B cell (primary cell): Measurements from ENCODE around the gene SBK1. TPM values are rescaled to one million over a fixed set of nuclear protein-coding genes. Genes with fewer than 3 reads are reported as not detected.

Experiments
- ATAC-seq: fragments of 200-7000 bp; cut with Tn5 transposase; one replicate; pipeline ENCODE4 v1.10.0; 2021; ENCODE audit warnings: low read depth, mild to moderate bottlenecking, moderate number of reproducible peaks, moderate library complexity
- CTCF ChIA-PET: fragments of 350-600 bp; sonication (Branson Sonifier 250); formaldehyde crosslinking; loops from one replicate; lab custom pipeline; 2021; ENCODE audit warnings: antibody characterized with exemption, inconsistent platforms; lab: Charles Lee
- POLR2A ChIA-PET: fragments of 350-600 bp; sonication (Branson Sonifier 250); formaldehyde crosslinking; loops from one replicate; lab custom pipeline; 2021; ENCODE audit warnings: antibody characterized with exemption; lab: Charles Lee
- DNase-seq: peaks from one replicate; pipeline ENCODE4 v3.0.0; 2013
- H2AFZ ChIP-seq: 2 replicates; pipeline ENCODE4 v1.6.1; 2012; ENCODE audit warnings: mild to moderate bottlenecking, low read depth, low read length; ENCODE audit not compliant: insufficient read depth, poor library complexity, severe bottlenecking
- H3K27ac ChIP-seq, 2 donors: 1 replicate in 1 of 2; 2 replicates in 1 of 2; pipeline ENCODE4 v1.5.1; 2012 to 2013; ENCODE audit warnings: low read length in 2 of 2, mild to moderate bottlenecking in 2 of 2, moderate library complexity in 1 of 2
- H3K27me3 ChIP-seq, 4 experiments: fragments of 200-600 bp in 1 of 4; sonication (generic) in 1 of 4; replicated peaks in 1 of 4; 1 replicate in 2 of 4; 2 replicates in 2 of 4; pipeline versions ENCODE4 v1.6.1 to v1.7.0; 2013 to 2016; ENCODE audit warnings: low read length in 3 of 4, mild to moderate bottlenecking in 2 of 4, mixed read lengths in 1 of 4, moderate library complexity in 1 of 4; ENCODE audit not compliant: insufficient read depth in 4 of 4, control insufficient read depth in 3 of 4; ENCODE audit errors: control extremely low read depth in 1 of 4
- H3K36me3 ChIP-seq, 2 experiments: replicated peaks in 1 of 2; 1 replicate in 1 of 2; 2 replicates in 1 of 2; pipeline versions ENCODE4 v1.6.1 to v1.7.1; 2013; ENCODE audit warnings: low read length in 1 of 2; ENCODE audit not compliant: insufficient read depth in 2 of 2, control insufficient read depth in 1 of 2; ENCODE audit errors: control extremely low read depth in 1 of 2, extremely low read depth in 1 of 2
- H3K4me1 ChIP-seq, 2 donors: fragments of 200-600 bp in 1 of 2; sonication (generic) in 1 of 2; 1 replicate in 1 of 2; 2 replicates in 1 of 2; pipeline versions ENCODE4 v1.5.1 to v1.6.1; 2013 to 2017; ENCODE audit warnings: low read length in 2 of 2; ENCODE audit not compliant: control insufficient read depth in 2 of 2, insufficient read depth in 2 of 2
- H3K4me2 ChIP-seq: replicated peaks from 2 replicates; pipeline ENCODE3; 2012; ENCODE audit warnings: mild to moderate bottlenecking, low read depth, low read length; ENCODE audit not compliant: poor library complexity, severe bottlenecking
- H3K4me3 ChIP-seq, 5 experiments: fragments of 200-600 bp in 1 of 5; sonication (generic) in 1 of 5; 1 replicate in 3 of 5; 2 replicates in 2 of 5; pipeline versions ENCODE4 v1.5.1 to v1.7.0; 2011 to 2016; ENCODE audit warnings: low read length in 4 of 5, mild to moderate bottlenecking in 4 of 5, low read depth in 2 of 5, control low read depth in 1 of 5, moderate library complexity in 1 of 5; ENCODE audit not compliant: insufficient read depth in 1 of 5; ENCODE audit errors: control extremely low read depth in 1 of 5, extremely low read depth in 1 of 5
- H3K79me2 ChIP-seq: fragments of 200-600 bp; sonication (generic); one replicate; pipeline ENCODE4 v1.6.0; 2016; ENCODE audit warnings: low read length; ENCODE audit not compliant: control insufficient read depth, insufficient read depth
- H3K9ac ChIP-seq: fragments of 200-600 bp; sonication (generic); 2 replicates; pipeline ENCODE4 v1.6.1; 2017; ENCODE audit warnings: mild to moderate bottlenecking, low read length, moderate library complexity
- H3K9me3 ChIP-seq, 3 donors: one replicate each; pipeline versions ENCODE4 v1.6.1 to v1.7.1; 2013; ENCODE audit warnings: low read length in 2 of 3; ENCODE audit not compliant: control insufficient read depth in 2 of 3, insufficient read depth in 1 of 3; ENCODE audit errors: control extremely low read depth in 1 of 3
- H4K20me1 ChIP-seq: 2 replicates; pipeline ENCODE4 v1.6.0; 2012; ENCODE audit warnings: mild to moderate bottlenecking, low read length; ENCODE audit not compliant: insufficient read depth, control insufficient read depth, poor library complexity, severe bottlenecking
- H3K27ac Mint-ChIP-seq: one replicate; pipeline ENCODE4 v1.8.0; 2021; ENCODE audit warnings: mixed read lengths
- H3K27me3 Mint-ChIP-seq: one replicate; pipeline ENCODE4 v1.8.0; 2021; ENCODE audit warnings: mixed read lengths
- H3K4me1 Mint-ChIP-seq: one replicate; pipeline ENCODE4 v1.8.0; 2021; ENCODE audit warnings: mixed read lengths
- H3K4me3 Mint-ChIP-seq: one replicate; pipeline ENCODE4 v1.8.0; 2021; ENCODE audit warnings: mixed read lengths
- H3K9me3 Mint-ChIP-seq: one replicate; pipeline ENCODE4 v1.8.0; 2022; ENCODE audit warnings: mixed read lengths; ENCODE audit not compliant: insufficient read depth
- EZH2 ChIP-seq: IDR thresholded peaks from 2 replicates; pipeline ENCODE4 v1.6.1; 2012; ENCODE audit warnings: borderline replicate concordance, low read depth, mild to moderate bottlenecking, moderate library complexity, low read length; ENCODE audit not compliant: insufficient read depth, poor library complexity, severe bottlenecking
- WGBS: methylation state at CpG from one replicate; pipeline ENCODE4 v1.1.5; 2013; ENCODE audit warnings: missing lambda C conversion rate; ENCODE audit not compliant: insufficient coverage; 5-methylcytosine and 5-hydroxymethylcytosine counted together
- intact Hi-C: fragments of 100-400 bp; cut with micrococcal nuclease; formaldehyde crosslinking; loops from one replicate; pipeline ENCODE4 v1.10.0; 2022
- polyA plus RNA-seq: library from polyadenylated mRNA; depleted of rRNA; stranded (reverse); fragments of >200 nt; gene quantifications from 2 replicates; pipeline ENCODE4 v1.2.3, GENCODE V29; 2012
- total RNA-seq, 2 donors: library from RNA; stranded (reverse); fragments of 120-200 nt in 1 of 2; gene quantifications; 1 replicate in 1 of 2; 2 replicates in 1 of 2; pipeline versions ENCODE4 v1.2.3 to v1.2.4, GENCODE V29; 2013 to 2022
- TF ChIP-seq, protein P1 (sequence below): fragments of 200-600 bp; IDR thresholded peaks from one replicate; pipeline ENCODE4 v1.8.0; 2022; ENCODE audit warnings: antibody characterized with exemption, mild to moderate bottlenecking

Gene SBK1
- total and polyA plus RNA-seq, 2 donors (not counting 1 experiment from before 2014, with no cell fraction given): 0.22 to 1.3 TPM

DNA sequence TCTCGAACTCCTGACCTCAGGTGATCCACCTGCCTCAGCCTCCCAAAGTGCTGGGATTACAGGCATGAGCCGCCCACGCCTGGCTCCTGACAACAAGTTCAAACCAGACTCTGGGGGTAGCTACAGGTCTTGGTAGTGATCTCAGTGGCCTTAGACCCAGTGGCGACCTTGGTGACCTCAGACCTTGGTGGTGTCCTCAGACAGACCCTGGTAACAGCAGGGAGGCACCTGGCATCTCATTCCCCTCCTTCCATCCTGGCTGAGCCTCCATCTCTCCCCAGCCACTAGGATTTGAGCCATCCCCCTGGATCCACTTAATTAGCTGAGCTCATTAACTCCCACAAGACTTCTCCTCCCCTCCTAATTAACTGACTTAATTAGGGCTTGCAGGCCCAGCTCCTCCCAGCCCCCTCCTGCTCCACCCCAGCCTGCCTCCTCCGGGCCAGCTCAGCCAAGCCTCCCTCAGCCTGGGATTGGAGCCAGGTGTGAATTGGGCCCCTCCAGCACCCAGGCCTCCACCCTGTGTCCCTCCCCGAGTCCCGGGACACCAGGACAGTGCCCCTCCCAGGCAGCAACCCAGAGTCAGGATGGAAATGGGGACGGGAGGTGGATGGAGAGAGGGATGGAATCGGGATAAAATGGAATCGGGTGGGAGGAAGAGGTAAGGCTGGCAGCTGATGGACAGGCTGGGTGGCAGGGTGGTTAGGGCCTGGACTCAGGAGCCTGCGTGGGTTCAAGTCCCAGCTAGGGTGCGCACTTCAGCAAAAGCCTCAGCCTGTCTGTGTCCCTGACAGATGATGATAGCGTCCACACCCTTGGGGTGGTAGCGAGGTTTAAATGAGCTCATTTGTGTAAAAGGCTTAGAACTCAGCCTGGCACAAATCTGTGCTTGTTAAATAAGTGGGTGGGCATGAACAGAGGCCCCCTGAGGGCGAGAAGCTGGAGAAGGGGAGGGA is 11.2 kb upstream of the SBK1 start:
- H3K4me3 ChIP-seq: no peak overlapping the region
- intact Hi-C loops: no loop called here
- H3K27me3 ChIP-seq: peaks cover 0 to 16% (median 4%) of the 10 kb centered on the region in 4 experiments
- H3K4me1 Mint-ChIP-seq: peaks cover 10% of the 10 kb centered on the region
- ChIA-PET POLR2A (no interaction called here), CTCF (interaction anchor here (2.0 to 9.6 kb wide), 2 partner anchors 37 to 46 kb away, joined by 6 to 118 read pairs; no protein-coding TSS in a partner anchor)
- H3K9me3 Mint-ChIP-seq: no peaks in the 10 kb centered on the region
- H3K79me2 ChIP-seq: no peaks in the 10 kb centered on the region
- H3K27ac ChIP-seq: no peak overlapping the region
- no peak overlapping the region for H3K27ac Mint-ChIP-seq
- H3K4me3 Mint-ChIP-seq: no peak overlapping the region
- peaks cover 3 to 9% of the 10 kb centered on the region in 2 donors for H3K4me1 ChIP-seq
- TF ChIP-seq EZH2: no peak
- H3K9me3 ChIP-seq: peaks cover 0 to 3% (median 0%) of the 10 kb centered on the region in 3 donors
- H2AFZ ChIP-seq: no peak overlapping the region
- DNase-seq (no peak), ATAC-seq (no peak)
- no peak overlapping the region for H3K9ac ChIP-seq
- H3K36me3 ChIP-seq: no peaks in the 10 kb centered on the region
- H3K27me3 Mint-ChIP-seq: peaks cover 16% of the 10 kb centered on the region
- H4K20me1 ChIP-seq: no peaks in the 10 kb centered on the region
- no peak overlapping the region for H3K4me2 ChIP-seq
- WGBS: 92% methylated on average over 15 of the region's 15 CpGs

DNA sequence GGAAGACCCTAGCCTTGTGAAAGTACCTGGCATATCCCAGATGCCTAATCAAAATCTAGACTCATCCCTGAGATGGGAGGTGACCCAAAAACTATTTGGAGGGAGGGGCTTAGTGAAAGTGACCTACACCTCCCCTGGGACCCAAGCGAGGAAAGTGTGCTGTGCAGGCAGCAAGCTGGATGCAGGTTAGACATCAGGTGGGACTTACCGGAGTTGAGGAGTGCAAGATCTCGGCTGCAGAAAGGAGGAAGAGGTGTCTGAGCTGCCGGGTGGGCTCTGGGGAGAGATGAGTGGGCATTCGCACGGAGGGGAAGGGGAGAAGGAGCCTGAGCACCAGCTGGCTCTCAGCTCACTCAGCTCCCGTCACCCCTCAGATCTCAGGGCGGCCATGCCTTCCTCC is 10.3 kb upstream of the SBK1 start:
- DNase-seq: no peak
- no peak overlapping the region for H3K27ac ChIP-seq
- no peak overlapping the region for H3K4me2 ChIP-seq
- Mint-ChIP-seq H3K4me1 (peaks cover 9% of the 10 kb centered on the region), H3K27me3 (peaks cover 9% of the 10 kb centered on the region), H3K27ac (no peak overlapping the region), H3K9me3 (no peaks in the 10 kb centered on the region), H3K4me3 (no peak overlapping the region)
- H3K27me3 ChIP-seq: peaks cover 0 to 14% (median 4%) of the 10 kb centered on the region in 4 experiments
- H3K4me3 ChIP-seq: no peak overlapping the region
- H4K20me1 ChIP-seq: no peaks in the 10 kb centered on the region
- H3K9me3 ChIP-seq: peaks cover 0 to 3% (median 0%) of the 10 kb centered on the region in 3 donors
- H3K36me3 ChIP-seq: no peaks in the 10 kb centered on the region
- 68% methylated on average over 5 of the region's 8 CpGs for WGBS
- H3K79me2 ChIP-seq: no peaks in the 10 kb centered on the region
- H2AFZ ChIP-seq: no peak overlapping the region
- intact Hi-C loops: no loop called here
- TF ChIP-seq, protein P1, sequence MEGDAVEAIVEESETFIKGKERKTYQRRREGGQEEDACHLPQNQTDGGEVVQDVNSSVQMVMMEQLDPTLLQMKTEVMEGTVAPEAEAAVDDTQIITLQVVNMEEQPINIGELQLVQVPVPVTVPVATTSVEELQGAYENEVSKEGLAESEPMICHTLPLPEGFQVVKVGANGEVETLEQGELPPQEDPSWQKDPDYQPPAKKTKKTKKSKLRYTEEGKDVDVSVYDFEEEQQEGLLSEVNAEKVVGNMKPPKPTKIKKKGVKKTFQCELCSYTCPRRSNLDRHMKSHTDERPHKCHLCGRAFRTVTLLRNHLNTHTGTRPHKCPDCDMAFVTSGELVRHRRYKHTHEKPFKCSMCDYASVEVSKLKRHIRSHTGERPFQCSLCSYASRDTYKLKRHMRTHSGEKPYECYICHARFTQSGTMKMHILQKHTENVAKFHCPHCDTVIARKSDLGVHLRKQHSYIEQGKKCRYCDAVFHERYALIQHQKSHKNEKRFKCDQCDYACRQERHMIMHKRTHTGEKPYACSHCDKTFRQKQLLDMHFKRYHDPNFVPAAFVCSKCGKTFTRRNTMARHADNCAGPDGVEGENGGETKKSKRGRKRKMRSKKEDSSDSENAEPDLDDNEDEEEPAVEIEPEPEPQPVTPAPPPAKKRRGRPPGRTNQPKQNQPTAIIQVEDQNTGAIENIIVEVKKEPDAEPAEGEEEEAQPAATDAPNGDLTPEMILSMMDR: no peak
- TF ChIP-seq EZH2: no peak
- ChIA-PET CTCF (interaction anchor here (2.0 to 9.6 kb wide), 2 partner anchors 36 to 45 kb away, joined by 6 to 118 read pairs; no protein-coding TSS in a partner anchor), POLR2A (no interaction called here)
- H3K9ac ChIP-seq: no peak overlapping the region
- H3K4me1 ChIP-seq: peaks cover 3 to 9% of the 10 kb centered on the region in 2 donors
- ATAC-seq: no peak
